GM23338 (cell line): ENCODE measurements around the gene DPF1. TPM values are rescaled to one million over a fixed set of nuclear protein-coding genes. Genes with fewer than 3 reads are reported as not detected.

Experiments used
- ATAC-seq: fragments of 200-7000 bp; cut with Tn5 transposase; 3 replicates; pipeline ENCODE4 v1.9.1; 2020
- DNase-seq: peaks from one replicate; pipeline ENCODE4 v3.0.0-alpha.2; 2015; ENCODE audit warnings: low spot score
- H2AFZ ChIP-seq: fragments of 200-600 bp; sonication (generic); 2 replicates; pipeline ENCODE4 v1.8.0; 2016; ENCODE audit warnings: antibody characterized with exemption, mild to moderate bottlenecking, moderate library complexity
- H3F3A ChIP-seq: fragments of 200-600 bp; sonication (generic); replicated peaks from 2 replicates; pipeline ENCODE4 v1.8.0; 2017; ENCODE audit warnings: antibody characterized with exemption, mixed run types, low read depth
- H3K27ac ChIP-seq: fragments of 200-600 bp; sonication (generic); 2 replicates; pipeline ENCODE4 v1.6.1; 2016; ENCODE audit warnings: low read depth
- H3K27me3 ChIP-seq: fragments of 200-600 bp; sonication (generic); 2 replicates; pipeline ENCODE4 v1.8.0; 2016; ENCODE audit warnings: mild to moderate bottlenecking, mixed run types, moderate library complexity; ENCODE audit not compliant: insufficient read depth
- H3K36me3 ChIP-seq: fragments of 200-600 bp; sonication (generic); 2 replicates; pipeline ENCODE4 v1.8.0; 2016; ENCODE audit warnings: mild to moderate bottlenecking; ENCODE audit not compliant: insufficient read depth
- H3K4me1 ChIP-seq: fragments of 200-600 bp; sonication (generic); 2 replicates; pipeline ENCODE4 v1.8.0; 2016; ENCODE audit warnings: mild to moderate bottlenecking, moderate library complexity; ENCODE audit not compliant: insufficient read depth
- H3K4me2 ChIP-seq: fragments of 200-600 bp; sonication (generic); 2 replicates; pipeline ENCODE4 v1.7.1; 2017; ENCODE audit warnings: mixed run types
- H3K4me3 ChIP-seq: fragments of 200-600 bp; sonication (generic); 2 replicates; pipeline ENCODE4 v1.6.1; 2016; ENCODE audit warnings: mixed run types
- H3K79me2 ChIP-seq: fragments of 200-600 bp; sonication (generic); replicated peaks from 2 replicates; pipeline ENCODE4 v1.8.0; 2017; ENCODE audit warnings: mild to moderate bottlenecking; ENCODE audit not compliant: insufficient read depth
- H3K9me2 ChIP-seq: fragments of 200-600 bp; sonication (generic); 2 replicates; pipeline ENCODE4 v1.8.0; 2017; ENCODE audit not compliant: insufficient read depth
- H4K20me1 ChIP-seq: fragments of 200-600 bp; sonication (generic); replicated peaks from 2 replicates; pipeline ENCODE4 v1.8.0; 2017; ENCODE audit warnings: mild to moderate bottlenecking; ENCODE audit not compliant: insufficient read depth
- H3K27ac Mint-ChIP-seq: 2 replicates; pipeline ENCODE4 v1.8.0; 2020; ENCODE audit warnings: inconsistent platforms, mild to moderate bottlenecking, moderate library complexity, mixed read lengths
- H3K27me3 Mint-ChIP-seq: 3 replicates; pipeline ENCODE4 v1.8.0; 2022; ENCODE audit warnings: low read depth, mild to moderate bottlenecking, moderate library complexity, mixed read lengths, inconsistent platforms; ENCODE audit not compliant: insufficient read depth, poor library complexity
- H3K36me3 Mint-ChIP-seq: 3 replicates; pipeline ENCODE4 v1.8.0; 2021; ENCODE audit warnings: low read depth, mild to moderate bottlenecking, inconsistent platforms, moderate library complexity, mixed read lengths
- H3K4me1 Mint-ChIP-seq: 3 replicates; pipeline ENCODE4 v1.8.0; 2020; ENCODE audit warnings: mild to moderate bottlenecking, inconsistent platforms, mixed read lengths
- H3K4me3 Mint-ChIP-seq: 3 replicates; pipeline ENCODE4 v1.8.0; 2021; ENCODE audit warnings: moderate library complexity, mild to moderate bottlenecking, inconsistent platforms, mixed read lengths
- H3K9me3 Mint-ChIP-seq: 3 replicates; pipeline ENCODE4 v1.8.0; 2020; ENCODE audit warnings: moderate library complexity, mild to moderate bottlenecking, inconsistent platforms, mixed read lengths
- CREB1 ChIP-seq: fragments of 250-450 bp; sonication (Bioruptor Pico); IDR thresholded peaks from 2 replicates; pipeline ENCODE4 v1.5.0; 2020; ENCODE audit warnings: low read depth, mild to moderate bottlenecking, moderate library complexity
- CTCF ChIP-seq, 2 experiments: fragments of 200-600 bp in 1 of 2; sonication (generic) in 1 of 2; conservative IDR thresholded peaks; 2 replicates each; pipeline versions ENCODE4 v1.5.1 to v1.6.1; 2016 to 2017; ENCODE audit warnings: antibody characterized with exemption in 2 of 2, low read depth in 2 of 2, mild to moderate bottlenecking in 2 of 2, moderate library complexity in 1 of 2
- ETS1 ChIP-seq: IDR thresholded peaks from 2 replicates; pipeline ENCODE4 v1.6.1; 2016; ENCODE audit warnings: antibody characterized with exemption
- EZH2 ChIP-seq: fragments of 200-600 bp; sonication (generic); IDR thresholded peaks from one replicate; pipeline ENCODE4 v1.8.0; 2017; ENCODE audit warnings: antibody characterized with exemption, mild to moderate bottlenecking, low read depth; ENCODE audit not compliant: unreplicated experiment
- EZH2phosphoT487 ChIP-seq: fragments of 200-600 bp; sonication (generic); IDR thresholded peaks from one replicate; pipeline ENCODE4 v1.8.1; 2018; ENCODE audit warnings: antibody characterized with exemption; ENCODE audit not compliant: unreplicated experiment
- JUNB ChIP-seq: IDR thresholded peaks from one replicate; pipeline ENCODE4 v1.6.1; 2016; ENCODE audit warnings: antibody characterized with exemption; ENCODE audit not compliant: unreplicated experiment
- NANOG ChIP-seq: IDR thresholded peaks from 2 replicates; pipeline ENCODE4 v1.6.1; 2016; ENCODE audit warnings: antibody characterized with exemption, borderline replicate concordance
- POLR2AphosphoS5 ChIP-seq: IDR thresholded peaks from 2 replicates; pipeline ENCODE4 v1.6.1; 2016; ENCODE audit warnings: antibody characterized with exemption, low read depth
- REST ChIP-seq: IDR thresholded peaks from one replicate; pipeline ENCODE4 v1.6.1; 2018; ENCODE audit warnings: antibody characterized with exemption; ENCODE audit not compliant: unreplicated experiment
- STAT1 ChIP-seq: IDR thresholded peaks from one replicate; pipeline ENCODE4 v1.6.1; 2016; ENCODE audit warnings: antibody characterized with exemption; ENCODE audit not compliant: unreplicated experiment
- ZNF114 ChIP-seq: fragments of 250-450 bp; sonication (Bioruptor Pico); IDR thresholded peaks from 2 replicates; pipeline ENCODE4 v1.5.0; 2020; ENCODE audit warnings: mild to moderate bottlenecking, moderate library complexity
- ZNF331 ChIP-seq: fragments of 250-450 bp; sonication (Bioruptor Pico); IDR thresholded peaks from 2 replicates; pipeline ENCODE4 v1.5.0; 2020; ENCODE audit warnings: low read depth, mild to moderate bottlenecking, moderate library complexity
- ZNF462 ChIP-seq: fragments of 250-450 bp; sonication (Bioruptor Pico); IDR thresholded peaks from 2 replicates; pipeline ENCODE4 v1.5.0; 2020; ENCODE audit warnings: mild to moderate bottlenecking, moderate library complexity
- polyA plus RNA-seq: library from polyadenylated mRNA; unstranded; fragments of >200 nt; fragmentation: Nextera tagmentation; extraction: Ambion mirVana; gene quantifications from 2 replicates; pipeline ENCODE4 v1.2.1, GENCODE V29; 2016
- total RNA-seq: library from RNA; depleted of rRNA; stranded (reverse); fragments of >200 nt; shearing (Covaris generic); gene quantifications from 2 replicates; pipeline ENCODE4 v1.2.3, GENCODE V29; 2014

DPF1 gene
- total and polyA plus RNA-seq, 2 experiments from 2014 or later, result 8.3 to 11.7 TPM

- Histone ChIP-seq H3K36me3 (no peaks in the 10 kb centered on the region), H3K4me1 (peaks cover 44% of the 10 kb centered on the region), H2AFZ (no peak overlapping the region), H4K20me1 (peaks cover 58% of the 10 kb centered on the region), H3F3A (peaks cover 29% of the 10 kb centered on the region; the same call in 1 of the 2 replicates), H3K4me3 (no peak overlapping the region), H3K79me2 (peaks cover 87% of the 10 kb centered on the region), H3K27ac (peak overlapping the region; percentile 80), H3K27me3 (no peaks in the 10 kb centered on the region), H3K4me2 (no peak overlapping the region; the same call in 1 of the 2 replicates), H3K9me2 (no peaks in the 10 kb centered on the region)
- Mint-ChIP-seq H3K27me3 (peaks cover 20% of the 10 kb centered on the region), H3K9me3 (no peaks in the 10 kb centered on the region), H3K4me3 (no peak overlapping the region; the same call in 2 of the 3 replicates), H3K36me3 (peaks cover 5% of the 10 kb centered on the region; the same call in 2 of the 3 replicates), H3K4me1 (peaks cover 49% of the 10 kb centered on the region), H3K27ac (no peak overlapping the region)
- TF ChIP-seq REST (no peak), ZNF462 (no peak), EZH2 (no peak), STAT1 (no peak), ZNF331 (CRISPR knock-in tag) (no peak), EZH2phosphoT487 (no peak), CREB1 (CRISPR knock-in tag) (no peak), POLR2AphosphoS5 (no peak), ETS1 (no peak), NANOG (no peak), ZNF114 (CRISPR knock-in tag) (no peak), CTCF (conservative IDR thresholded peaks at IDR 0.05; ENCODE audit: low read depth in 2 of 2) (no peak), JUNB (no peak)
- ATAC-seq (no peak), DNase-seq (no peak)
Observed at GRCh38 chr19:38268539-38268938, 44.5 kb upstream of the DPF1 start.
